GM18519 (cell line): ENCODE measurements around the gene TWNK.
"Not testable (repeated sequence)": the region's sequence is repeated elsewhere in the genome, so short reads cannot be mapped to it uniquely, and the experiment has no call there.

Experiments
- ATAC-seq: cut with Tn5 transposase; IDR thresholded peaks from one replicate; pipeline ENCODE4 v1.9.1; 2021; ENCODE audit warnings: mild to moderate bottlenecking, moderate library complexity; ENCODE audit not compliant: unreplicated experiment, low FRiP score

Gene TWNK

GRCh38 chr10:101027106-101027720, 39.9 kb downstream of the TWNK start:
- ATAC-seq: no peak

GRCh38 chr10:101028446-101029337, 41.3 kb downstream of the TWNK start:
- ATAC-seq: no peak

- ATAC-seq: no peak
These were observed 42.4 kb downstream of the TWNK start for GRCh38 chr10:101029520-101030295.

GRCh38 chr10:101030496-101031127, 43.3 kb downstream of the TWNK start:
- no peak for ATAC-seq

GRCh38 chr10:101031128-101031795, 43.9 kb downstream of the TWNK start, which contains the start of the genes PDZD7 and SFXN3:
Gene PDZD7, minus strand, starts transcription at chr10:101031129. Its CDS starts 910 bp downstream, at chr10:101030219.
Gene SFXN3, plus strand, starts transcription at chr10:101031234. Its CDS starts 3,461 bp downstream, at chr10:101034695.
- peak; percentile 63 for ATAC-seq

- ATAC-seq: no peak
These were observed 44.7 kb downstream of the TWNK start for GRCh38 chr10:101031796-101032636.

- no peak for ATAC-seq
These were observed 45.4 kb downstream of the TWNK start for GRCh38 chr10:101032637-101033224.

- ATAC-seq: no peak
These were observed 45.9 kb downstream of the TWNK start for GRCh38 chr10:101033276-101033675.

- ATAC-seq: not testable (repeated sequence)
These were observed 47.1 kb downstream of the TWNK start for GRCh38 chr10:101034404-101034803.

- ATAC-seq: no peak
These were observed 48.0 kb downstream of the TWNK start for GRCh38 chr10:101035314-101035713.

GRCh38 chr10:101035916-101036702, 48.8 kb downstream of the TWNK start:
- no peak for ATAC-seq

- no peak for ATAC-seq
These were observed 49.4 kb downstream of the TWNK start for GRCh38 chr10:101036726-101037125.

GRCh38 chr10:101038484-101038883, 51.1 kb downstream of the TWNK start:
- no peak for ATAC-seq

GRCh38 chr10:101040061-101040460, 52.7 kb downstream of the TWNK start:
- no peak for ATAC-seq

GRCh38 chr10:101040851-101041250, 53.5 kb downstream of the TWNK start:
- no peak for ATAC-seq

- ATAC-seq: no peak
These were observed 54.0 kb downstream of the TWNK start for GRCh38 chr10:101041252-101041761.

- no peak for ATAC-seq
These were observed 54.8 kb downstream of the TWNK start for GRCh38 chr10:101042118-101042517.
